ENCODE measurements around the gene SYTL2. TPM values are rescaled to one million over a fixed set of nuclear protein-coding genes. Genes with fewer than 3 reads are reported as not detected.

SYTL2 gene
- total RNA-seq, 1 experiment from 2014 or later = 2.1 TPM

- Mint-ChIP-seq H3K27me3 (ENCODE audit: insufficient read depth, unreplicated experiment) (no peaks in the 10 kb centered on the region), H3K27ac (ENCODE audit: low read depth, unreplicated experiment) (no peak overlapping the region), H3K4me3 (ENCODE audit: unreplicated experiment) (no peak overlapping the region), H3K36me3 (ENCODE audit: insufficient read depth, unreplicated experiment) (no peaks in the 10 kb centered on the region), H3K9me3 (ENCODE audit: unreplicated experiment) (peaks cover 9% of the 10 kb centered on the region), H3K4me1 (ENCODE audit: insufficient read depth, unreplicated experiment) (no peaks in the 10 kb centered on the region)
- intact Hi-C loops (cut with micrococcal nuclease) = no loop called here
- no peak for TF ChIP-seq CTCF (IDR thresholded peaks at IDR 0.05; ENCODE audit: unreplicated experiment)
- BruUV-seq (replicated peaks) = no TSS peak
- POLR2A ChIA-PET = no interaction called here
- DNase-seq (ENCODE audit: unreplicated experiment) = no peak
- CTCF ChIA-PET = no interaction called here
These were observed 24.3 kb upstream of the SYTL2 start for GRCh38 chr11:85835263-85835662.

GRCh38 chr11:85831050-85831449 lies 20.1 kb upstream of the SYTL2 start:
- no peak for DNase-seq (ENCODE audit: unreplicated experiment)
- no peaks in the 10 kb centered on the region for H3K27me3 Mint-ChIP-seq (ENCODE audit: insufficient read depth, unreplicated experiment)
- TF ChIP-seq CTCF (IDR thresholded peaks at IDR 0.05; ENCODE audit: unreplicated experiment) = no peak
- intact Hi-C loops (cut with micrococcal nuclease) = no loop called here
- POLR2A ChIA-PET = interaction anchor here (0.6 to 0.7 kb wide), 2 partner anchors 13 to 14 kb away, joined by 3 read pairs; no protein-coding TSS in a partner anchor
- peaks cover 5% of the 10 kb centered on the region for H3K9me3 Mint-ChIP-seq (ENCODE audit: unreplicated experiment)
- H3K36me3 Mint-ChIP-seq (ENCODE audit: insufficient read depth, unreplicated experiment) = no peaks in the 10 kb centered on the region
- H3K4me3 Mint-ChIP-seq (ENCODE audit: unreplicated experiment) = no peak overlapping the region
- no TSS peak for BruUV-seq (replicated peaks)
- CTCF ChIA-PET = interaction anchor here (1.3 to 1.9 kb wide), 2 partner anchors 13 to 134 kb away, joined by 5 to 6 read pairs; no protein-coding TSS in a partner anchor
- peaks cover 12% of the 10 kb centered on the region for H3K4me1 Mint-ChIP-seq (ENCODE audit: insufficient read depth, unreplicated experiment)
- no peak overlapping the region for H3K27ac Mint-ChIP-seq (ENCODE audit: low read depth, unreplicated experiment)

GRCh38 chr11:85829172-85829571 lies 18.2 kb upstream of the SYTL2 start:
- no TSS peak for BruUV-seq (replicated peaks)
- H3K9me3 Mint-ChIP-seq (ENCODE audit: unreplicated experiment) = no peaks in the 10 kb centered on the region
- H3K27ac Mint-ChIP-seq (ENCODE audit: low read depth, unreplicated experiment) = no peak overlapping the region
- TF ChIP-seq CTCF (IDR thresholded peaks at IDR 0.05; ENCODE audit: unreplicated experiment) = no peak
- H3K4me3 Mint-ChIP-seq (ENCODE audit: unreplicated experiment) = no peak overlapping the region
- no peaks in the 10 kb centered on the region for H3K36me3 Mint-ChIP-seq (ENCODE audit: insufficient read depth, unreplicated experiment)
- intact Hi-C loops (cut with micrococcal nuclease) = loop anchor here (10.0 kb wide), 1 partner anchor 204 kb away; the partner anchor contains the start of genes DLG2 and TMEM126B
- ChIA-PET POLR2A (interaction anchor here (1.0 to 1.3 kb wide), 2 partner anchors 13 to 15 kb away, joined by 3 read pairs; no protein-coding TSS in a partner anchor), CTCF (interaction anchor here (0.6 to 1.0 kb wide), 4 partner anchors 17 to 213 kb away, joined by 3 to 4 read pairs (median 3); no protein-coding TSS in a partner anchor)
- H3K27me3 Mint-ChIP-seq (ENCODE audit: insufficient read depth, unreplicated experiment) = no peaks in the 10 kb centered on the region
- no peak for DNase-seq (ENCODE audit: unreplicated experiment)
- peaks cover 15% of the 10 kb centered on the region for H3K4me1 Mint-ChIP-seq (ENCODE audit: insufficient read depth, unreplicated experiment)

GRCh38 chr11:85828640-85828978 lies 17.7 kb upstream of the SYTL2 start:
- CTCF ChIA-PET = interaction anchor here (0.6 to 8.1 kb wide), 6 partner anchors 17 to 214 kb away, joined by 3 to 106 read pairs (median 3); no protein-coding TSS in a partner anchor

More at GRCh38 chr11:85828640-85828978, 17.7 kb upstream of the SYTL2 start:
- POLR2A ChIA-PET = interaction anchor here (0.6 to 1.7 kb wide), 11 partner anchors 12 to 401 kb away, joined by 3 to 7 read pairs (median 3); partner anchors contain the start of genes DLG2, TMEM126A and TMEM126B
- BruUV-seq (replicated peaks) = no TSS peak
- Mint-ChIP-seq H3K9me3 (ENCODE audit: unreplicated experiment) (no peaks in the 10 kb centered on the region), H3K4me3 (ENCODE audit: unreplicated experiment) (no peak overlapping the region), H3K4me1 (ENCODE audit: insufficient read depth, unreplicated experiment) (peaks cover 15% of the 10 kb centered on the region), H3K36me3 (ENCODE audit: insufficient read depth, unreplicated experiment) (no peaks in the 10 kb centered on the region), H3K27me3 (ENCODE audit: insufficient read depth, unreplicated experiment) (no peaks in the 10 kb centered on the region), H3K27ac (ENCODE audit: low read depth, unreplicated experiment) (no peak overlapping the region)
- intact Hi-C loops (cut with micrococcal nuclease) = loop anchor here (10.0 kb wide), 1 partner anchor 204 kb away; the partner anchor contains the start of genes DLG2 and TMEM126B
- no peak for DNase-seq (ENCODE audit: unreplicated experiment)
- TF ChIP-seq CTCF (IDR thresholded peaks at IDR 0.05; ENCODE audit: unreplicated experiment) = no peak
